Measurements from ENCODE around the gene LAMC1.

DNA sequence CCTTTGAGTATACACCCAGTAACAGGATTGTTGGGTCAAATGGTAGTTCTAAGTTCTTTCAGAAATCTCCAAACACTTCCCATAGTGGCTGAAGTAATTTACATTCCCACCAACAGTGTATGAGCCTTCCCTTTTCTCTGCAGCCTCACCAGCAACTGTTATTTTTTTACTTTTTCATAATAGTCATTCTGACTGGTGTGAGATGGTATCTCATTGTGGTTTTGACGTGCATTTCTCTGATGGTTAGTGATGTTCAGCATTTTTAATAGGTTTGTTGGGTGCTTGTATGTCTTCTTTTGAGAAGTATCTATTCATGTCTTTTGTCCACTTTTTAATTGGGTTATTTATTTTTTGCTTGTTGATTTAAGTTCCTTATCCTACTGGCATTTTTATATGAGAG lies 26.4 kb upstream of the LAMC1 start:
- TF ChIP-seq, protein P1, sequence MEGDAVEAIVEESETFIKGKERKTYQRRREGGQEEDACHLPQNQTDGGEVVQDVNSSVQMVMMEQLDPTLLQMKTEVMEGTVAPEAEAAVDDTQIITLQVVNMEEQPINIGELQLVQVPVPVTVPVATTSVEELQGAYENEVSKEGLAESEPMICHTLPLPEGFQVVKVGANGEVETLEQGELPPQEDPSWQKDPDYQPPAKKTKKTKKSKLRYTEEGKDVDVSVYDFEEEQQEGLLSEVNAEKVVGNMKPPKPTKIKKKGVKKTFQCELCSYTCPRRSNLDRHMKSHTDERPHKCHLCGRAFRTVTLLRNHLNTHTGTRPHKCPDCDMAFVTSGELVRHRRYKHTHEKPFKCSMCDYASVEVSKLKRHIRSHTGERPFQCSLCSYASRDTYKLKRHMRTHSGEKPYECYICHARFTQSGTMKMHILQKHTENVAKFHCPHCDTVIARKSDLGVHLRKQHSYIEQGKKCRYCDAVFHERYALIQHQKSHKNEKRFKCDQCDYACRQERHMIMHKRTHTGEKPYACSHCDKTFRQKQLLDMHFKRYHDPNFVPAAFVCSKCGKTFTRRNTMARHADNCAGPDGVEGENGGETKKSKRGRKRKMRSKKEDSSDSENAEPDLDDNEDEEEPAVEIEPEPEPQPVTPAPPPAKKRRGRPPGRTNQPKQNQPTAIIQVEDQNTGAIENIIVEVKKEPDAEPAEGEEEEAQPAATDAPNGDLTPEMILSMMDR (IDR thresholded peaks at IDR 0.05; ENCODE audit: low read depth, low read length), result no peak
- TF ChIP-seq, protein P2, sequence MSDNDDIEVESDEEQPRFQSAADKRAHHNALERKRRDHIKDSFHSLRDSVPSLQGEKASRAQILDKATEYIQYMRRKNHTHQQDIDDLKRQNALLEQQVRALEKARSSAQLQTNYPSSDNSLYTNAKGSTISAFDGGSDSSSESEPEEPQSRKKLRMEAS (IDR thresholded peaks at IDR 0.05; ENCODE audit: low read depth, low read length), result no peak
- TF ChIP-seq POLR2A (IDR thresholded peaks at IDR 0.05; ENCODE audit: extremely low read depth, insufficient read length) (no peak), MYC (IDR thresholded peaks at IDR 0.05; ENCODE audit: low read depth, low read length) (no peak)
